ENCODE results near the gene CCDC138.

The CCDC138 gene

DNA sequence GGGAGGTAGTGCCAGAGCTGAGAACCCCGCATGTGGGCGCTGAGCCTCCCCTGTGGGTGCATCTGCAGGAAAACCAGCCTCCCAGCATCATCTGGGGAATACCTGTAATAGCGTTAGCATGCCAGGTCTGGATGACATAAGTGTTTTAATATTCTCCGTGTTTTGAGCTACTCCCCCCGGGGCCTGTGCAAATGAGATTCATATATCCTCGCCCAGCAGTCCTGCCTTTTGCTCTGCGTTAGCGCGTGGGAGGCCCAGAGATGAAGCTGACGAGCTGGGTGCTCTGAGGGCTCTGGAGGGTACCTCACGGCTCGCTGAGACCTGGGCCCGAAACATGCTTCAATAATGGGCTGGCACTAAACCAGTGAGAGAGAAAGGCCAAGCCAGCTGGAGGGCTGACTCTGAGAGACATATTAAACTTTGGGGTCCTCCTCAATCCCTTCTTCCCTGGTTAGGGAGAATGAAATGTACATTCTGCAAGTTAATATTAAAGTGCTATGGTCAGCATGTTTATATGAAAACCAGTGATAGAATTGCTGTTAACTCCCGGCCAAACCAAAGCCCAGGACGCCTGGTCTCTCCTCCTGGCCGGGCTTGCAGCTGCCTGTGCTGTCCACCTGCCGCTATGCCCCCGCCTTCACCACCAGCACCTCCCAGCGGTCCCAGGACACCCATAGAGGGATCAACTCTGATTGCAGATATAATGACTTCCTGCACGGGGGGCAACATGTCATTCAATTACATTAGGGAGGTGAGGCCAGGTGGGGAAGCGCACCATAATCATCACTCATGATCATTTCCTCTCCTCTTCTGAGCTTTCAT is 125.4 kb downstream of the CCDC138 start:
- no peak overlapping the region for H3K27ac ChIP-seq
- TF ChIP-seq, protein P1, sequence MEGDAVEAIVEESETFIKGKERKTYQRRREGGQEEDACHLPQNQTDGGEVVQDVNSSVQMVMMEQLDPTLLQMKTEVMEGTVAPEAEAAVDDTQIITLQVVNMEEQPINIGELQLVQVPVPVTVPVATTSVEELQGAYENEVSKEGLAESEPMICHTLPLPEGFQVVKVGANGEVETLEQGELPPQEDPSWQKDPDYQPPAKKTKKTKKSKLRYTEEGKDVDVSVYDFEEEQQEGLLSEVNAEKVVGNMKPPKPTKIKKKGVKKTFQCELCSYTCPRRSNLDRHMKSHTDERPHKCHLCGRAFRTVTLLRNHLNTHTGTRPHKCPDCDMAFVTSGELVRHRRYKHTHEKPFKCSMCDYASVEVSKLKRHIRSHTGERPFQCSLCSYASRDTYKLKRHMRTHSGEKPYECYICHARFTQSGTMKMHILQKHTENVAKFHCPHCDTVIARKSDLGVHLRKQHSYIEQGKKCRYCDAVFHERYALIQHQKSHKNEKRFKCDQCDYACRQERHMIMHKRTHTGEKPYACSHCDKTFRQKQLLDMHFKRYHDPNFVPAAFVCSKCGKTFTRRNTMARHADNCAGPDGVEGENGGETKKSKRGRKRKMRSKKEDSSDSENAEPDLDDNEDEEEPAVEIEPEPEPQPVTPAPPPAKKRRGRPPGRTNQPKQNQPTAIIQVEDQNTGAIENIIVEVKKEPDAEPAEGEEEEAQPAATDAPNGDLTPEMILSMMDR (conservative IDR thresholded peaks at IDR 0.05), result no peak

DNA sequence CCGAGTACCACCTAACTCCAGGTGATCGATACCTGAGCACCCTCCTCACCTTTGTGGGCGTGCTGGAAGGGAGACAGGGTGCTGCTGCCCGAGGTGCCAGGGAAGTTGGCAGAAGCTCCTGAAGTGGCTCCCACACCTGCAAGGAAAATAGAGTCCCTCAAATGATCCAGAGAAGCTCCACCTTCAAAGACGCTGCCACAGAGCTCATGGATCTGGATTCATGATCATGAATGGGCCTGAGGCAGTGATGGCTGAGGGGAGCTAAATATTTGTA is 126.0 kb downstream of the CCDC138 start:
- TF ChIP-seq, protein P1 (conservative IDR thresholded peaks at IDR 0.05), result no peak
- no peak overlapping the region for H3K27ac ChIP-seq

GRCh38 chr2:108916122-108916795 is 129.7 kb downstream of the CCDC138 start:
- no peak overlapping the region for H3K27ac ChIP-seq

DNA sequence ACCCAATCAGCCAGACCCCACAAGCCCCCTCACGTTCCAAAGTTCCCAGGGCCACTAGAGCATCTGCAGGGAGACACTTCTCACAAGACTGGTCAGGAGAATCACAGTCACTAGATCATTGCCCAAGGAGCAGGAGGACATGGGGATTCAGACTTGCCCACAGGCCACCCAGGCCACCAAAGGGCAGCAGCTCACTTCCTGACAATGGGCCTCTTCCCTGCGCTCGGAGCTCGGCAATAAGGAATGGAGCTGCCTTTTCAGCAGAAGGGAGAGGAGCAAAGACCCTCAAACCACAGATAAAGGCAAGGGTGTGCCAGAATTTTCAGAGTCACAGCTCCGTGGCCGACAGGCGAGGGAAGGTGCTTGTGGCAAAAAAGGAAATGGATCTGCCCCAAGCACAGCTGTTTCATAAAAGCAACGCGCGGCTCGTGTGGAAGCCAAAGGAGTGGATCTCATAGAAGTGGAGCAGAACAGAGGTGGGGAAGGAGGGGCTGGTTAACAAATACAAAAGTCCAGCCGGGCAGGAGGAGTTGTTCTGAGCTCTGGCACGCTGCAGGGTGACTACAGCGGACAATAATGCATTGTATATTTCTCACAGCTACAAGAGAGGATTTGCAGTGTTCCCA is 130.3 kb downstream of the CCDC138 start:
- TF ChIP-seq, protein P1 (conservative IDR thresholded peaks at IDR 0.05), result no peak
- no peak overlapping the region for H3K27ac ChIP-seq

More at GRCh38 chr2:108916122-108916795, 129.7 kb downstream of the CCDC138 start:
- TF ChIP-seq, protein P1 (conservative IDR thresholded peaks at IDR 0.05), result no peak

GRCh38 chr2:108917526-108917925 is 131.0 kb downstream of the CCDC138 start:
- H3K27ac ChIP-seq, result no peak overlapping the region
- TF ChIP-seq, protein P1 (conservative IDR thresholded peaks at IDR 0.05), result no peak

DNA sequence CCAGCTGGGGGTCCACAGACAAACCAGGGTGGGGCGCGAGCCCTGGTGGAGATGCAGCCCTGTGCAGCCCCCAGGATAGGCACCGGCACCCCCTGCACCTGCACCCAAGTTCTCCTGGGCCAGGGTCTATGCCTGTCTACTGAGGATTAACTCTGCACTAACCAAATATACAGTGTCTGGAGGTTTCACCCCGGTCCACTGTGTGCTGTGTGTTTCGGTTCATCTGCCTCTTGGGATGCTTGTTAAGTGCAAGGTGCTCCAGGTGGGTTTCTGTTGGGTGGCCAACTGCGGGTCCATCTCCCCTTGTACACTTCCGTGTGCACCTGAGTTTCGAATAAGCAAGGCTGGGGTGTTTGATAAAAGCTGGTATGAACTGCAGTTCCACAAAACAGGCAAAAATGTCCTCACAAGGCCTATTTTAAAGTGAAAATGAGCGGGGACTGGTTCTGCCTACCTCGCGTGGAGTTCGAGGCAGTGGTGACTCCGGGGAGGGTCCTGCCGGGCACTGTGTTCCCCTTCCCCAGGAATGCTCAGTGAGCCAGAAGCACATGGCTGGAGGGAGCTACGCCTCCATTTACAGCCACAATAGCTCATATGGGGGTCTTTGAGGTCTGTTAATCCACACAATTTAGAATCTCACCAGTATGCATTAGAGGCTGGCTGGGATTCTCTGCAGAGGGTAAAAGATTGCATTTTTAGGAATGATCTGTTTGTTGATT is 131.7 kb downstream of the CCDC138 start:
- no peak overlapping the region for H3K27ac ChIP-seq

More for the DNA sequence above, 131.7 kb downstream of the CCDC138 start:
- TF ChIP-seq, protein P1 (conservative IDR thresholded peaks at IDR 0.05), result no peak
